ENCODE data around the gene SPOCK1.

GRCh38 chr5:137280656-137281055, 218.5 kb downstream of the SPOCK1 start:
- TF ChIP-seq RAD21 (IDR thresholded peaks at IDR 0.05) (no peak), SP1 (IDR thresholded peaks at IDR 0.05) (no peak), REST (IDR thresholded peaks at IDR 0.05) (no peak), HNF4A (conservative IDR thresholded peaks at IDR 0.05) (no peak), MAX (IDR thresholded peaks at IDR 0.05) (no peak), EGR1 (IDR thresholded peaks at IDR 0.05; ENCODE audit: low read depth in 2 of 2) (no peak), FOXA1 (IDR thresholded peaks at IDR 0.05) (no peak), ZBTB33 (IDR thresholded peaks at IDR 0.05) (no peak)
- TF ChIP-seq, protein P1, sequence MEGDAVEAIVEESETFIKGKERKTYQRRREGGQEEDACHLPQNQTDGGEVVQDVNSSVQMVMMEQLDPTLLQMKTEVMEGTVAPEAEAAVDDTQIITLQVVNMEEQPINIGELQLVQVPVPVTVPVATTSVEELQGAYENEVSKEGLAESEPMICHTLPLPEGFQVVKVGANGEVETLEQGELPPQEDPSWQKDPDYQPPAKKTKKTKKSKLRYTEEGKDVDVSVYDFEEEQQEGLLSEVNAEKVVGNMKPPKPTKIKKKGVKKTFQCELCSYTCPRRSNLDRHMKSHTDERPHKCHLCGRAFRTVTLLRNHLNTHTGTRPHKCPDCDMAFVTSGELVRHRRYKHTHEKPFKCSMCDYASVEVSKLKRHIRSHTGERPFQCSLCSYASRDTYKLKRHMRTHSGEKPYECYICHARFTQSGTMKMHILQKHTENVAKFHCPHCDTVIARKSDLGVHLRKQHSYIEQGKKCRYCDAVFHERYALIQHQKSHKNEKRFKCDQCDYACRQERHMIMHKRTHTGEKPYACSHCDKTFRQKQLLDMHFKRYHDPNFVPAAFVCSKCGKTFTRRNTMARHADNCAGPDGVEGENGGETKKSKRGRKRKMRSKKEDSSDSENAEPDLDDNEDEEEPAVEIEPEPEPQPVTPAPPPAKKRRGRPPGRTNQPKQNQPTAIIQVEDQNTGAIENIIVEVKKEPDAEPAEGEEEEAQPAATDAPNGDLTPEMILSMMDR (IDR thresholded peaks at IDR 0.05; ENCODE audit: low read depth, low read length, missing input control) = no peak
